Hematopoietic multipotent progenitor cell treated with erythropoietin and hydrocortisone succinate and interleukin-3 and kit ligand, for 17 days (in vitro differentiated cells): Measurements from ENCODE around the gene FAM50A.

Experiments
- DNase-seq: peaks from one replicate; pipeline ENCODE4 v3.0.0-alpha.2; 2015; ENCODE audit warnings: low spot score

Gene FAM50A

DNA sequence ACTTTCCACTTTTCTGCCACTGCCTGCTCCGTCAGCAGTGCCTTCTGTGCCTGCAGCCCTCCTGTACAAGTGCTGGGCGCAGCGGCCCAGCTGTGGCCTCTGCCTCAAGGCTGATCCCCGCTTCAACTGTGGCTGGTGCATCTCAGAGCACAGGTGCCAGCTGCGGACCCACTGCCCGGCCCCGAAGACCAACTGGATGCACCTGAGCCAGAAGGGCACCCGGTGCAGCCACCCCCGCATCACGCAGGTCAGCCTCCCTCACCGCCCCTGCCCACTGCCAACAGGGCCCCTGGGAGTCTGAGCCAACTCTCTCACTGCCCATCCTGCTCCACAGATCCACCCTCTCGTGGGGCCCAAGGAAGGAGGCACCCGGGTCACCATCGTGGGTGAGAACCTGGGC, 21.7 kb downstream of the FAM50A start:
- no peak for DNase-seq

- no peak for DNase-seq
These were observed 22.1 kb downstream of the FAM50A start for GRCh38 chrX:154466036-154466435.

DNA sequence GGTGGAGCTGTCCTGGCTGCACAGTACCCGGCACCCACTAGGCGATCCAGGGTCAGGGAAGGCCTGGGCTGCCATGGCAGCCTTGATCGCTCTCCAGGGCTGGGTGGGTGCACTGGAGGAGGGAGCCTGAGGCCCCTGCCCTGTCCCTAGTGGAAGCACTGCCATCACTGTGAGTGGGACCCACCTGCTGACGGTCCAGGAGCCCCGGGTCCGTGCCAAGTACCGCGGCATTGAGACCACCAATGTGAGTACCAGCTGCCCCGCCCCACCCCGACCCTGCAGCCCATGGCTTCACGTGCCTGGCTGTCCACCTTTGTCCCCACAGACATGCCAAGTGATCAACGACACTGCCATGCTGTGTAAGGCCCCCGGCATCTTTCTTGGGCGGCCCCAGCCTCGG, 23.0 kb downstream of the FAM50A start:
- no peak for DNase-seq

GRCh38 chrX:154467556-154467955, 23.6 kb downstream of the FAM50A start:
- no peak for DNase-seq

DNA sequence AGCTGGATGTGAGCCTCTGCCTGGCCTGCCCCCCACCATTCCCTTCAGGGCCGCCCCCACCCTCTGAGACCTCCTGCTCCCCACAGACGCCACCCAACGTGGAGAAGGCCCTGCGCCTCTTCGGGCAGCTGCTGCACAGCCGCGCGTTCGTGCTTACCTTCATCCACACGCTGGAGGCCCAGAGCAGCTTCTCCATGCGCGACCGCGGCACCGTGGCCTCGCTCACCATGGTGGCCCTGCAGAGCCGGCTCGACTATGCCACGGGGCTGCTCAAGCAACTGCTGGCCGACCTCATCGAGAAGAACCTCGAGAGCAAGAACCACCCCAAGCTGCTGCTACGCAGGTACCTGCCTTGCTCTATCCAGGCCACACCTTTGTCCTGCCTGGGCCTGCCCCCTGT, 24.3 kb downstream of the FAM50A start:
- DNase-seq, result no peak

- DNase-seq, result no peak
These were observed 25.2 kb downstream of the FAM50A start for GRCh38 chrX:154469114-154469513.

DNA sequence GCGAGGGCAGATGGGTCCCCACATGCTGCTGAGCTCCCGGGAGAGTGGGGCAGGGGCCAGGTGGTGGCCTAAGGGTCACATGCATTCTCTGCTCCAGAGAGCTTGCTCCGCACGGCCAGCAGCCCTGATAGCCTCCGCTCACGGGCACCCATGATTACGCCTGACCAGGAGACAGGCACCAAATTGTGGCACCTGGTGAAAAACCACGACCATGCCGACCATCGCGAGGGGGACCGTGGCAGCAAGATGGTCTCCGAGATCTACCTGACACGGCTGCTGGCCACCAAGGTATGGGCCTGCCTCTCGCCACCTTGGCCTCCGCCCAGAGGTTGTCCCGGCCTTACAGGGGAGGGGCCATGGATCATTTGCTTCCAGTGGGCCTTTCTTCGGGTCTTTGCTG, 25.9 kb downstream of the FAM50A start:
- DNase-seq, result no peak

DNA sequence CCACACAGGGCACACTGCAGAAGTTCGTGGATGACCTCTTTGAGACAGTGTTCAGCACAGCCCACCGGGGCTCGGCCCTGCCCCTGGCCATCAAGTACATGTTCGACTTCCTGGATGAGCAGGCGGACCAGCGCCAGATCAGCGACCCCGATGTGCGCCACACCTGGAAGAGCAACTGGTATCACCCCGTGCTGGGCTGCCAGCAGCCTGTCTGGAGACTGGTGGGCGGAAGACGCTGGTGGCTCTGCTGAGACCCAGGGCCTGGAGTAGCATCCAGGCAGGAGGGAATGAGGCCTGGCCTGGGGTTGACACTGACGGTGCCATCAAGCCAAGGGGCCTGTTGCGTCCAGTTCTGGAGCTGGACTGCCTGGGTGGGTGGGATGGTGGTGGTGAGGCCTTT, 26.5 kb downstream of the FAM50A start:
- no peak for DNase-seq

DNA sequence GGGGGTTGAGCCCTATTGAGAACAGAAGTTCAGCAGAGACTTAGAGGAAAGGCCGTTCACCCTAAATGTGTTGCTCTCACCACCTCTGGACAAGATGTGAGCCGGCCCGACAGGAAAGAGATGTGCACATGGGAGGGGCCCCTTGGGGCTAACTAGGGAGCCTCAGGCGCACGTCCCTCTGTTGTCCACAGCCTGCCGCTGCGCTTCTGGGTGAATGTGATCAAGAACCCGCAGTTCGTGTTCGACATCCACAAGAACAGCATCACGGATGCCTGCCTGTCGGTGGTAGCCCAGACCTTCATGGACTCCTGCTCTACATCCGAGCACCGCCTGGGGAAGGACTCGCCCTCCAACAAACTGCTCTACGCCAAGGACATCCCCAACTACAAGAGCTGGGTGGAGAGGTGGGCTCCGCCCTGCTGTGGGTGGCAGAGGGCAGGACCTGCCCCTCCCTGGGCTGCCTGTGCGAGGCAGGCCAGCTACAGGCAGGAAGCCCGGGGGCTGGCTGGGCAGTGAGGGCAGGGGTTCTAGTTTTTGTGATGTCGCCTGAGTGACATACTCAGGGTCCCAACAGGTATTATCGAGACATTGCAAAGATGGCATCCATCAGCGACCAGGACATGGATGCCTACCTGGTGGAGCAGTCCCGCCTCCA, 27.1 kb downstream of the FAM50A start:
- DNase-seq, result peak; percentile 7

DNA sequence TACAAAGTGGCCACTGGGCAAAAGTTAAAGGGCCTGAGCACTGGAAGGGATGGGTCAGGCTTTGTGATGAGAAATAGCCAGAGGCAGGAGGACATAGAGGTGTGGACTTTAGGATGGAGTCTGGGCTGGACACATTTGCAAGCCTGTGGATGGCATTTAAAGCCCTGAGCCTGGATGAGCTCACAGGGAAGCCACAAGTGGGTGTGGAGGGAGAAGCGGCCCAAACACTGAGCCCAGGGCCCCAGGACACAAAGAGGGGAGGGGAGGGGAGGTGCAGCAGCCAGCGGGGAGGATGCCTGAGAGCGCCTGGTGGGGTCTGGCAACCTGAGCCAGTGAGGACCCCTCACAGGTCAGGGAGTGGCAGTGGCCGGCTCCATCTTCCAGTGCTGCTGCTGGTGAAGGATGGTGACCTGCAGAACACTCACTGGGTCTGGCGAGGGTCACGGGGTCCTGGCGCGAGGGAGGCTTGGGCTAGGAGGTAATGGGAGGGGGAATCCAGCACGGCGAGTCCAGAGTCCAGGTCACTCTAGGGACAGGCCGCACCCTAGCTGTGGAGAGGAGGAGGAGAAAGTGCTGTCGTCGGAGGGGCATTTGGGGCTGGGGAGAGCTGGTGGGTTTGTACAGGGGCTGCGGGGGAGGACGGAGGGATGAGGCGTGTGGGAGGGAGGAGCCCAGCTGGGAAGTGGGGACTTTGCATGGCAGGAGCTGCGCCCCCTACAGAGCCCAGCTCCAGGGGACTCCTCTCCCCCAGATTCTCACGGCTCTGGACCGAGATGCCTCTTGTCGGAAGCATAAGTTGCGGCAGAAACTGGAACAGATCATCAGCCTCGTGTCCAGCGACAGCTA, 28.1 kb downstream of the FAM50A start:
- no peak for DNase-seq

- peak; percentile 69 for DNase-seq
These were observed 29.0 kb downstream of the FAM50A start for GRCh38 chrX:154472685-154473632.

- DNase-seq, result no peak
These were observed 29.7 kb downstream of the FAM50A start for GRCh38 chrX:154473683-154474082.

- no peak for DNase-seq
These were observed 32.9 kb downstream of the FAM50A start for GRCh38 chrX:154476821-154477220.

DNA sequence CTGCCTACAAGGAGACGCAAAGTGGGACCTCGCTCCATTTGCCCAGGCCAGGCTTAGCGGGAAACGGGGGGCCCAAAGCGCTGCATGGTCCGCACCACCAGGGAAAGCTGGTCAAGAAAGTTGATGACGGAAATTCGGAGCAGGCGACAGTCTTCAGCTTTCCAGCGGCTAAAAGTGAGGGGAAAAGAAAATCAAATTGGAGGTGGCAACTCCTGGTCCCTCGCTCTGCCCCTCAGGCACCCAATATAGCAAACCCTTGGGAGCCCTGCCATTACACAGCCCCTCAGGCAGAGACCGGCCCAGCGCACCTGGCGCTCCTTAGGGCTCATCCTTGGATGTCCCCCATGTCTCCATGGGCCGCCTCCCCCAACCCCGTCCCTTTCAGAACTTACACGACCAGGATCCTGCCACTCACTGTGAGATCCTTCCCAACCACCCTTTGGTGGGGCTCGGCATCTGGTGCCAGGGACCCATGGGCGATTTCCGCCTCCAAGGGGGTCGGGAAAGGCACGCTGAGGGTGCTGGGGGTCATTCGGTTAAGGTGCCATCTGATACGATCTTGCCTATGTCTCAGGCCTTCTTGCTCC, 34.0 kb downstream of the FAM50A start:
- no peak for DNase-seq

- peak; percentile 93 for DNase-seq
These were observed 35.0 kb downstream of the FAM50A start, which contains the start of gene LAGE3 for GRCh38 chrX:154478728-154479622. Gene LAGE3, minus strand, starts transcription at chrX:154479281. Its CDS starts 366 bp downstream, at chrX:154478915.

DNA sequence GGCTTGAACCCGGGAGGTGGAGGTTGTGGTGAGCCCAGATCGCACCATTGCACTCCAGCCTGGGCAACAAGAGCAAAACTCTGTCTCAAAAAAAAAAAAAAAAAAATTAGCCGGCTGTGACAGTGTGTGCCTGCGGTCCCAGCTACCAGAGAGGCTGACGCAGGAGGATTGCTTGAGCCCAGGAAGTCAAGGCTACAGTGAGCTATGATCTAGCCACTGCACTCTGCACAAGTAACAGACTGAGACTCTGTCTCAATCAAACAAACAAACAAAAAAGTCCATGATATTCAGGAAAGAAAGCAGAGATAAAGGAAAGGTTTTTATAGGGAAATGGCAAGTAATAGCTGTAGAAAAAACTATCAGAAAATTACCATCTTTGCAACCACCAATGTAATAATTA, 37.3 kb downstream of the FAM50A start:
- DNase-seq, result no peak

- no peak for DNase-seq
These were observed 38.1 kb downstream of the FAM50A start for GRCh38 chrX:154481911-154482601.

DNA sequence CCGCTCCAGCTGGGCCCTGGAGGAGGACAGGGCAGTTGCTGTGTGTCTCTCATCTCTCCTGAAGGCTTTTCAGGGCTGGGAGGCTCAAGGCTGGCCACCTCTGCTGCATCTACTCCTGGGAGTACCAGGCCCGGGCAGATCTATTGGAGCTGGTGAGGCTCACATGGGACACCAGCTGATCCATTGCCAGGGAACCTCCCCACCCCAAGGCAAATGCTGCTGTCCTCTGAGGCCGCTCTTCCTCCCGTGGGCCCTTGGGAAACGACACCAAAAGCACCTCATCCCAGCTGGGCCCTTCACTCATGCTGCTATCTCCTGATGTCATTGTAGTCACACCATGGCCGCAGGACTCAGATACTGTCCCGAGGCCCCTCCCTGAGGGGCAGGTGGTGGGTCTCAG, 38.8 kb downstream of the FAM50A start:
- DNase-seq, result no peak

- DNase-seq, result no peak
These were observed 39.4 kb downstream of the FAM50A start for GRCh38 chrX:154483325-154483724.
